PC-9 (cell line): Measurements from ENCODE around the gene ARID4A.

Experiments used
- EZH2 ChIP-seq: fragments of 200-600 bp; sonication (generic); IDR thresholded peaks from 2 replicates; pipeline ENCODE4 v1.8.0; 2017; ENCODE audit warnings: antibody characterized with exemption, low read depth
- TF ChIP-seq, protein P1 (sequence below): fragments of 200-600 bp; sonication (generic); conservative IDR thresholded peaks from 2 replicates; pipeline ENCODE4 v1.6.1; 2017; ENCODE audit warnings: mixed run types, antibody characterized with exemption, mild to moderate bottlenecking, moderate library complexity

GRCh38 chr14:58327019-58327418, 28.7 kb downstream of the ARID4A start:
- TF ChIP-seq, protein P1, sequence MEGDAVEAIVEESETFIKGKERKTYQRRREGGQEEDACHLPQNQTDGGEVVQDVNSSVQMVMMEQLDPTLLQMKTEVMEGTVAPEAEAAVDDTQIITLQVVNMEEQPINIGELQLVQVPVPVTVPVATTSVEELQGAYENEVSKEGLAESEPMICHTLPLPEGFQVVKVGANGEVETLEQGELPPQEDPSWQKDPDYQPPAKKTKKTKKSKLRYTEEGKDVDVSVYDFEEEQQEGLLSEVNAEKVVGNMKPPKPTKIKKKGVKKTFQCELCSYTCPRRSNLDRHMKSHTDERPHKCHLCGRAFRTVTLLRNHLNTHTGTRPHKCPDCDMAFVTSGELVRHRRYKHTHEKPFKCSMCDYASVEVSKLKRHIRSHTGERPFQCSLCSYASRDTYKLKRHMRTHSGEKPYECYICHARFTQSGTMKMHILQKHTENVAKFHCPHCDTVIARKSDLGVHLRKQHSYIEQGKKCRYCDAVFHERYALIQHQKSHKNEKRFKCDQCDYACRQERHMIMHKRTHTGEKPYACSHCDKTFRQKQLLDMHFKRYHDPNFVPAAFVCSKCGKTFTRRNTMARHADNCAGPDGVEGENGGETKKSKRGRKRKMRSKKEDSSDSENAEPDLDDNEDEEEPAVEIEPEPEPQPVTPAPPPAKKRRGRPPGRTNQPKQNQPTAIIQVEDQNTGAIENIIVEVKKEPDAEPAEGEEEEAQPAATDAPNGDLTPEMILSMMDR: no peak
- TF ChIP-seq EZH2: no peak
